H9 (cell line): ENCODE results near the gene CFAP97. TPM values are rescaled to one million over a fixed set of nuclear protein-coding genes. Genes with fewer than 3 reads are reported as not detected.
A peak's percentile ranks its signal among the peaks of the same experiment; 100 is the strongest.

Source experiments
- DNase-seq: peaks from one replicate; pipeline ENCODE4 v3.0.0-alpha.2; 2017
- H2AFZ ChIP-seq: one replicate; pipeline ENCODE4 v1.6.1; 2013; ENCODE audit warnings: mild to moderate bottlenecking, low read length, control low read depth, moderate library complexity
- H2AK5ac ChIP-seq: 2 replicates; pipeline ENCODE4 v1.6.1; 2013; ENCODE audit warnings: low read length, control low read depth, mixed read lengths; ENCODE audit not compliant: insufficient read length
- H2BK120ac ChIP-seq: one replicate; pipeline ENCODE4 v1.6.1; 2013; ENCODE audit warnings: low read depth, mild to moderate bottlenecking, low read length, control low read depth, inconsistent platforms; ENCODE audit not compliant: poor library complexity, severe bottlenecking
- H2BK12ac ChIP-seq: 2 replicates; pipeline ENCODE4 v1.6.1; 2013; ENCODE audit warnings: low read length, control low read depth, mixed read lengths, low read depth; ENCODE audit not compliant: insufficient read length
- H2BK15ac ChIP-seq: 2 replicates; pipeline ENCODE4 v1.6.1; 2013; ENCODE audit warnings: low read depth, low read length, control low read depth
- H2BK20ac ChIP-seq: one replicate; pipeline ENCODE4 v1.6.1; 2013; ENCODE audit warnings: low read depth, mild to moderate bottlenecking, low read length, control low read depth, inconsistent platforms; ENCODE audit not compliant: poor library complexity, severe bottlenecking
- H2BK5ac ChIP-seq: 2 replicates; pipeline ENCODE4 v1.6.1; 2013; ENCODE audit warnings: low read length, control low read depth, mixed read lengths; ENCODE audit not compliant: insufficient read length
- H3K14ac ChIP-seq: 2 replicates; pipeline ENCODE4 v1.6.1; 2013; ENCODE audit warnings: low read length, control low read depth; ENCODE audit not compliant: insufficient read depth
- H3K18ac ChIP-seq: 2 replicates; pipeline ENCODE4 v1.6.1; 2013; ENCODE audit warnings: low read depth, mild to moderate bottlenecking, mixed read lengths, low read length, control low read depth; ENCODE audit not compliant: insufficient read length
- H3K23ac ChIP-seq: 2 replicates; pipeline ENCODE4 v1.6.1; 2013; ENCODE audit warnings: low read length, control low read depth, mixed read lengths, low read depth; ENCODE audit not compliant: insufficient read length
- H3K23me2 ChIP-seq: 2 replicates; pipeline ENCODE4 v1.6.1; 2013; ENCODE audit warnings: low read depth, mild to moderate bottlenecking, mixed read lengths, low read length, control low read depth; ENCODE audit not compliant: insufficient read length, poor library complexity, severe bottlenecking
- H3K27ac ChIP-seq: 2 replicates; pipeline ENCODE4 v1.5.1; 2013; ENCODE audit warnings: low read length, control low read depth, mixed read lengths, low read depth; ENCODE audit not compliant: insufficient read length
- H3K27me3 ChIP-seq: 2 replicates; pipeline ENCODE4 v1.6.1; 2013; ENCODE audit warnings: low read length, control low read depth, inconsistent platforms; ENCODE audit not compliant: insufficient read depth
- H3K4ac ChIP-seq: 2 replicates; pipeline ENCODE4 v1.6.1; 2013; ENCODE audit warnings: low read depth, mild to moderate bottlenecking, control low read depth, inconsistent platforms, low read length, moderate library complexity
- H3K4me1 ChIP-seq: 2 replicates; pipeline ENCODE4 v1.6.1; 2013; ENCODE audit warnings: low read length, control low read depth, inconsistent platforms; ENCODE audit not compliant: insufficient read depth
- H3K4me2 ChIP-seq: 2 replicates; pipeline ENCODE4 v1.6.1; 2013; ENCODE audit warnings: low read length, control low read depth, mixed read lengths; ENCODE audit not compliant: insufficient read length, insufficient read depth
- H3K56ac ChIP-seq: 2 replicates; pipeline ENCODE4 v1.6.1; 2013; ENCODE audit warnings: low read depth, mild to moderate bottlenecking, mixed read lengths, low read length, control low read depth; ENCODE audit not compliant: insufficient read length
- H3K79me1 ChIP-seq: 2 replicates; pipeline ENCODE4 v1.6.1; 2013; ENCODE audit warnings: low read depth, mild to moderate bottlenecking, moderate library complexity, low read length, control low read depth, inconsistent platforms; ENCODE audit not compliant: insufficient read depth, poor library complexity, severe bottlenecking
- H3K79me2 ChIP-seq: 2 replicates; pipeline ENCODE4 v1.6.1; 2013; ENCODE audit warnings: low read length, control low read depth, inconsistent platforms; ENCODE audit not compliant: insufficient read depth
- H3K9ac ChIP-seq: 2 replicates; pipeline ENCODE4 v1.6.1; 2013; ENCODE audit warnings: low read length, control low read depth, mixed read lengths; ENCODE audit not compliant: insufficient read length; ENCODE audit errors: extremely low read depth
- H3K9me3 ChIP-seq: one replicate; pipeline ENCODE4 v1.6.1; 2013; ENCODE audit warnings: low read depth, low read length, inconsistent platforms; ENCODE audit not compliant: control insufficient read depth
- H3T11ph ChIP-seq: one replicate; pipeline ENCODE4 v1.6.1; 2013; ENCODE audit warnings: mild to moderate bottlenecking, low read length, control low read depth, inconsistent platforms
- H4K20me1 ChIP-seq: one replicate; pipeline ENCODE4 v1.6.1; 2013; ENCODE audit not compliant: control insufficient read depth, insufficient read length, insufficient read depth
- H4K5ac ChIP-seq: 2 replicates; pipeline ENCODE4 v1.6.1; 2013; ENCODE audit warnings: low read depth, mild to moderate bottlenecking, mixed read lengths, low read length, control low read depth; ENCODE audit not compliant: insufficient read length
- H4K8ac ChIP-seq: replicated peaks from 2 replicates; pipeline ENCODE4 v1.6.1; 2013; ENCODE audit warnings: low read length, control low read depth, mixed read lengths, low read depth; ENCODE audit not compliant: insufficient read length
- H4K91ac ChIP-seq: 2 replicates; pipeline ENCODE4 v1.6.1; 2013; ENCODE audit warnings: low read depth, mild to moderate bottlenecking, moderate library complexity, mixed read lengths, low read length, control low read depth; ENCODE audit not compliant: insufficient read length
- H3K27ac Mint-ChIP-seq, 3 experiments: 2 replicates in 2 of 3; 3 replicates in 1 of 3; pipeline ENCODE4 v1.8.0; 2020 to 2021; ENCODE audit warnings: mixed read lengths in 3 of 3, mild to moderate bottlenecking in 1 of 3, moderate library complexity in 1 of 3
- H3K27me3 Mint-ChIP-seq: 2 replicates; pipeline ENCODE4 v1.8.0; 2021; ENCODE audit warnings: low read depth, mild to moderate bottlenecking, moderate library complexity, mixed read lengths
- H3K36me3 Mint-ChIP-seq, 3 experiments: 2 replicates in 2 of 3; 3 replicates in 1 of 3; pipeline ENCODE4 v1.8.0; 2020 to 2021; ENCODE audit warnings: low read depth in 3 of 3, mixed read lengths in 3 of 3; ENCODE audit not compliant: insufficient read depth in 1 of 3
- H3K4me1 Mint-ChIP-seq, 2 experiments: 2 replicates each; pipeline ENCODE4 v1.8.0; 2020; ENCODE audit warnings: mixed read lengths in 2 of 2
- H3K4me3 Mint-ChIP-seq, 2 experiments: 2 replicates in 1 of 2; 3 replicates in 1 of 2; pipeline ENCODE4 v1.8.0; 2020 to 2021; ENCODE audit warnings: mild to moderate bottlenecking in 2 of 2, mixed read lengths in 2 of 2, moderate library complexity in 1 of 2
- H3K9me3 Mint-ChIP-seq, 2 experiments: 2 replicates in 1 of 2; 3 replicates in 1 of 2; pipeline ENCODE4 v1.8.0; 2020; ENCODE audit warnings: mild to moderate bottlenecking in 2 of 2, mixed read lengths in 2 of 2, moderate library complexity in 1 of 2
- WGBS: extraction: QIAGEN DNeasy Blood & Tissue Kit; methylation state at CpG from one replicate; pipeline ENCODE4 v1.1.7; 2013; ENCODE audit warnings: missing lambda C conversion rate, low lambda C conversion rate, mixed read lengths; ENCODE audit not compliant: insufficient read length; ENCODE audit errors: extremely low coverage; 5-methylcytosine and 5-hydroxymethylcytosine counted together
- total RNA-seq: library from RNA; stranded (reverse); gene quantifications from 2 replicates; pipeline ENCODE4 v1.2.1, GENCODE V29; 2021
- TF ChIP-seq, protein P1 (sequence below): fragments of 200-600 bp; sonication (generic); conservative IDR thresholded peaks from 3 replicates; pipeline ENCODE4 v1.8.0; 2021; ENCODE audit warnings: antibody characterized with exemption, mild to moderate bottlenecking

Gene CFAP97
- total RNA-seq, 1 experiment from 2014 or later, result 39.3 TPM

GRCh38 chr4:185204238-185204910 lies 574 bp upstream of the CFAP97 start:
- Histone ChIP-seq H2BK12ac (no peak overlapping the region), H4K20me1 (no peaks in the 10 kb centered on the region), H3K14ac (peak overlapping the region; percentile 76; the same call in 1 of the 2 replicates), H4K8ac (no peak overlapping the region), H3K23ac (no peak overlapping the region), H3T11ph (no peak overlapping the region), H4K91ac (no peak overlapping the region), H4K5ac (no peak overlapping the region), H3K27ac (no peak overlapping the region), H2AFZ (no peak overlapping the region), H3K23me2 (peaks cover 3% of the 10 kb centered on the region), H3K4me2 (peak overlapping the region; percentile 35), H3K4ac (no peak overlapping the region), H2AK5ac (no peak overlapping the region), H3K18ac (no peak overlapping the region), H3K79me2 (no peaks in the 10 kb centered on the region), H3K56ac (no peak overlapping the region), H3K4me1 (peaks cover 7% of the 10 kb centered on the region; the same call in 1 of the 2 replicates), H2BK5ac (no peak overlapping the region), H3K27me3 (no peaks in the 10 kb centered on the region; the same call in 1 of the 2 replicates), H2BK20ac (no peak overlapping the region), H3K9ac (no peak overlapping the region), H3K79me1 (no peaks in the 10 kb centered on the region), H3K9me3 (no peaks in the 10 kb centered on the region), H2BK120ac (no peak overlapping the region), H2BK15ac (no peak overlapping the region)
- peak overlapping the region; percentile 67 to 85 for H3K4me3 Mint-ChIP-seq
- peaks cover 30 to 37% of the 10 kb centered on the region in 2 experiments for H3K4me1 Mint-ChIP-seq
- TF ChIP-seq, protein P1, sequence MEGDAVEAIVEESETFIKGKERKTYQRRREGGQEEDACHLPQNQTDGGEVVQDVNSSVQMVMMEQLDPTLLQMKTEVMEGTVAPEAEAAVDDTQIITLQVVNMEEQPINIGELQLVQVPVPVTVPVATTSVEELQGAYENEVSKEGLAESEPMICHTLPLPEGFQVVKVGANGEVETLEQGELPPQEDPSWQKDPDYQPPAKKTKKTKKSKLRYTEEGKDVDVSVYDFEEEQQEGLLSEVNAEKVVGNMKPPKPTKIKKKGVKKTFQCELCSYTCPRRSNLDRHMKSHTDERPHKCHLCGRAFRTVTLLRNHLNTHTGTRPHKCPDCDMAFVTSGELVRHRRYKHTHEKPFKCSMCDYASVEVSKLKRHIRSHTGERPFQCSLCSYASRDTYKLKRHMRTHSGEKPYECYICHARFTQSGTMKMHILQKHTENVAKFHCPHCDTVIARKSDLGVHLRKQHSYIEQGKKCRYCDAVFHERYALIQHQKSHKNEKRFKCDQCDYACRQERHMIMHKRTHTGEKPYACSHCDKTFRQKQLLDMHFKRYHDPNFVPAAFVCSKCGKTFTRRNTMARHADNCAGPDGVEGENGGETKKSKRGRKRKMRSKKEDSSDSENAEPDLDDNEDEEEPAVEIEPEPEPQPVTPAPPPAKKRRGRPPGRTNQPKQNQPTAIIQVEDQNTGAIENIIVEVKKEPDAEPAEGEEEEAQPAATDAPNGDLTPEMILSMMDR, result no peak
- 0 out of 5 replicates have a peak, but pooled peaks cover 0 to 1% of the 10 kb centered on the region in 2 experiments for H3K9me3 Mint-ChIP-seq
- no CpG with 5 or more reads among the region's 14 CpGs for WGBS
- H3K27ac Mint-ChIP-seq, result no peak overlapping the region
- no peak for DNase-seq
- H3K27me3 Mint-ChIP-seq, result peaks cover 19% of the 10 kb centered on the region
- peaks cover 0 to 16% (median 9%) of the 10 kb centered on the region in 3 experiments; a peak in 3 of 7 replicates for H3K36me3 Mint-ChIP-seq
